GM12878 (cell line): ENCODE measurements around the gene MVK.

Experiments used
- SPI1 ChIP-seq: IDR thresholded peaks from 2 replicates; pipeline ENCODE4 v1.6.1; 2011; ENCODE audit warnings: low read depth, mild to moderate bottlenecking, low read length, moderate library complexity, borderline replicate concordance; ENCODE audit not compliant: insufficient read depth
- TF ChIP-seq, protein P1 (sequence below), 3 experiments: IDR thresholded peaks in 2 of 3; conservative IDR thresholded peaks in 1 of 3; 2 replicates each; pipeline ENCODE4 v1.5.1; 2011; ENCODE audit warnings: low read depth in 3 of 3, low read length in 3 of 3, mild to moderate bottlenecking in 3 of 3, control low read depth in 2 of 3, moderate library complexity in 2 of 3, inconsistent platforms in 1 of 3, mixed read lengths in 1 of 3; ENCODE audit not compliant: control insufficient read depth in 2 of 3, insufficient read depth in 1 of 3; ENCODE audit errors: extremely low read depth in 1 of 3

DNA sequence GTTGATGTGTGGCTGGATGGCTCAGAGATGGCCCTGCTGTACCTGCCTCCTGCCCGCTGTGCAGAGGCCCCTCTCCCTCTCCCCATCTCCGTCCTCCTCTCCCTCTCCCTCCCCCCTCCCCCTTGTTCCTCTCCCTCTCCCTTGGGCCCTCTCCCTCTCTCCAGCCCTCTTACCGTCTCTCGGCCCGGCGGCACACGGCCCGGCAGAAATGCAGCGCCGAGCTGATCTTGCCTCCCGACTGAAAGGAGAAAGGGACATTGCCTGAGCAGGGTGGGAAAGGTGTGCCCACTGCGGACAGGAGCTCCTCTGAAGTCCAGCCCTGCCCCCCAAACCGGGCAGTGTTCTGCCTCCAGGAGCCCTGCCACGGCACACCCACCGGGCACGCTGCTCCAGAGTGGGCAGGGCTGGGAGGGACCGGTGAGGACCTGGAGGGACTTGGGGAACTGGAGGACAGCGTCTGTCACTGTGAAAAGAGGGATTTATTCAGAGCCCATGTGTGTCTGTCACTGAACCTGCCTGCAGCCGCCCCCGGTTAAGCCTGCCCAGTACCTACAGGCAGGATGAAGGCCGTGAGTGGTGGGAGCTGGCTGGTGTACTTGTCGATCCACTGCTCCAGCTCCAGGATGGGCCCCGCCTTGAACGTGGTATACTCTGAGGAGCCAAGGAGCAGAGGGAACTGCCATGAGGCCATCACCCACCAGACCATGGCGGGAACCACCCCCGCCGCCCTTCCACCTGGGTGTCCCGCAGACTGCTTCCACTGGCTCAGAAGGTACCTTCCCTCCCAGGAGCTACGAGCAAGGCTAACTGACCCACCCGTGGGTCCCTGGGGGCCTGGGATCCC, 12.5 kb upstream of the MVK start:
- TF ChIP-seq, protein P1, sequence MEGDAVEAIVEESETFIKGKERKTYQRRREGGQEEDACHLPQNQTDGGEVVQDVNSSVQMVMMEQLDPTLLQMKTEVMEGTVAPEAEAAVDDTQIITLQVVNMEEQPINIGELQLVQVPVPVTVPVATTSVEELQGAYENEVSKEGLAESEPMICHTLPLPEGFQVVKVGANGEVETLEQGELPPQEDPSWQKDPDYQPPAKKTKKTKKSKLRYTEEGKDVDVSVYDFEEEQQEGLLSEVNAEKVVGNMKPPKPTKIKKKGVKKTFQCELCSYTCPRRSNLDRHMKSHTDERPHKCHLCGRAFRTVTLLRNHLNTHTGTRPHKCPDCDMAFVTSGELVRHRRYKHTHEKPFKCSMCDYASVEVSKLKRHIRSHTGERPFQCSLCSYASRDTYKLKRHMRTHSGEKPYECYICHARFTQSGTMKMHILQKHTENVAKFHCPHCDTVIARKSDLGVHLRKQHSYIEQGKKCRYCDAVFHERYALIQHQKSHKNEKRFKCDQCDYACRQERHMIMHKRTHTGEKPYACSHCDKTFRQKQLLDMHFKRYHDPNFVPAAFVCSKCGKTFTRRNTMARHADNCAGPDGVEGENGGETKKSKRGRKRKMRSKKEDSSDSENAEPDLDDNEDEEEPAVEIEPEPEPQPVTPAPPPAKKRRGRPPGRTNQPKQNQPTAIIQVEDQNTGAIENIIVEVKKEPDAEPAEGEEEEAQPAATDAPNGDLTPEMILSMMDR (IDR thresholded peaks at IDR 0.05 in 2 of 3, conservative IDR thresholded peaks at IDR 0.05 in 1 of 3; ENCODE audit: control insufficient read depth in 2 of 3, extremely low read depth in 1 of 3, insufficient read depth in 1 of 3, low read depth in 3 of 3, low read length in 3 of 3), result no peak
- no peak for TF ChIP-seq SPI1
